Measurements from ENCODE around the gene AHDC1.

AHDC1 gene

DNA sequence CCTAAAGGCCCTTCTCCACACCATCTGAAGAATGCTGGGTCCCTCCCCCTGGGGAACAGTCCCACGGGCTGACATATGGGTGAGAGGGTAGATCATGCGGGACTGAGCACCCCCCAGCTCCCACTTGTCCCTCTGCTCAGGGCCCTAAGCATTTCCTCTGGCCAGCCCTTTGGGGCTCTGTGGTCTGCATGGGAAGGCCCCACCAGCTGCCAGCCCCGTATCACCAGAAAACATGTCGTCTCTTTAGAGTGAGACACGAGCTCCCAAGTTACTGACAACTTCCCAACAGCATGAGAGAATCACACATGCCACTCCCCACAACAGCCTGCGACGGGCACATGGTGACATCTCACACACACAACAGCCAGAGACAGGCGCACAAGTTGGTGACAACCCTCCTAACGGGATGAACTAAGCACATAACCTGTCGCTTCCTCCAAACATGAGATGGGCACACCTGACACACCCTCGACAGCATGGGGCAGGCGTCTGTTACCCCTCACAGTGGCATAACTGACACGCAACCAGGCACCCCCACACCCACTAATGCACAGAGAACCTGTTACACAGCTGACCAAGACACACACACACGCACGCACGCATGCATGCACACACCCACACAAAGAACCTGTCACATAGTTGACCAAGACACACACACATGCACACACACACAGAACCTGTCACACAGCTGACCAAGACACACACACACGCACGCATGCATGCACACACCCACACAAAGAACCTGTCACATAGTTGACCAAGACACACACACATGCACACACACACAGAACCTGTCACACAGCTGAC, 41.2 kb downstream of the AHDC1 start:
- no peak overlapping the region for H3K4me2 ChIP-seq (ENCODE audit: insufficient read depth, low read length)
- H3K79me2 ChIP-seq (ENCODE audit: insufficient read depth, low read length): peaks cover 86% of the 10 kb centered on the region
- no peaks in the 10 kb centered on the region for H3K4me1 ChIP-seq (ENCODE audit: insufficient read depth, low read length)
- H3K27ac ChIP-seq (ENCODE audit: low read length): no peak overlapping the region
- peaks cover 88% of the 10 kb centered on the region for H4K20me1 ChIP-seq (ENCODE audit: insufficient read depth, low read length)
- no peak for ATAC-seq (ENCODE audit: insufficient read depth, low read depth)
- DNase-seq: no peak
- H3K9me3 ChIP-seq (ENCODE audit: insufficient read depth, low read length, severe bottlenecking): no peaks in the 10 kb centered on the region
- peaks cover 41% of the 10 kb centered on the region for H3K36me3 ChIP-seq (ENCODE audit: insufficient read depth, low read length)
- H2AFZ ChIP-seq (ENCODE audit: low read depth, low read length): no peak overlapping the region
- TF ChIP-seq, protein P1, sequence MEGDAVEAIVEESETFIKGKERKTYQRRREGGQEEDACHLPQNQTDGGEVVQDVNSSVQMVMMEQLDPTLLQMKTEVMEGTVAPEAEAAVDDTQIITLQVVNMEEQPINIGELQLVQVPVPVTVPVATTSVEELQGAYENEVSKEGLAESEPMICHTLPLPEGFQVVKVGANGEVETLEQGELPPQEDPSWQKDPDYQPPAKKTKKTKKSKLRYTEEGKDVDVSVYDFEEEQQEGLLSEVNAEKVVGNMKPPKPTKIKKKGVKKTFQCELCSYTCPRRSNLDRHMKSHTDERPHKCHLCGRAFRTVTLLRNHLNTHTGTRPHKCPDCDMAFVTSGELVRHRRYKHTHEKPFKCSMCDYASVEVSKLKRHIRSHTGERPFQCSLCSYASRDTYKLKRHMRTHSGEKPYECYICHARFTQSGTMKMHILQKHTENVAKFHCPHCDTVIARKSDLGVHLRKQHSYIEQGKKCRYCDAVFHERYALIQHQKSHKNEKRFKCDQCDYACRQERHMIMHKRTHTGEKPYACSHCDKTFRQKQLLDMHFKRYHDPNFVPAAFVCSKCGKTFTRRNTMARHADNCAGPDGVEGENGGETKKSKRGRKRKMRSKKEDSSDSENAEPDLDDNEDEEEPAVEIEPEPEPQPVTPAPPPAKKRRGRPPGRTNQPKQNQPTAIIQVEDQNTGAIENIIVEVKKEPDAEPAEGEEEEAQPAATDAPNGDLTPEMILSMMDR (IDR thresholded peaks at IDR 0.05; ENCODE audit: borderline replicate concordance, extremely low read depth, low read length, poor library complexity, severe bottlenecking): no peak
- no peak for TF ChIP-seq EZH2 (IDR thresholded peaks at IDR 0.05; ENCODE audit: borderline replicate concordance, low read depth, low read length, severe bottlenecking)
- no peaks in the 10 kb centered on the region for H3K27me3 ChIP-seq (ENCODE audit: insufficient read depth, low read length, poor library complexity)
- no peak overlapping the region for H3K9ac ChIP-seq (ENCODE audit: low read depth, low read length)
- no peak overlapping the region for H3K4me3 ChIP-seq (ENCODE audit: low read depth in 1 of 2, low read length in 2 of 2)

DNA sequence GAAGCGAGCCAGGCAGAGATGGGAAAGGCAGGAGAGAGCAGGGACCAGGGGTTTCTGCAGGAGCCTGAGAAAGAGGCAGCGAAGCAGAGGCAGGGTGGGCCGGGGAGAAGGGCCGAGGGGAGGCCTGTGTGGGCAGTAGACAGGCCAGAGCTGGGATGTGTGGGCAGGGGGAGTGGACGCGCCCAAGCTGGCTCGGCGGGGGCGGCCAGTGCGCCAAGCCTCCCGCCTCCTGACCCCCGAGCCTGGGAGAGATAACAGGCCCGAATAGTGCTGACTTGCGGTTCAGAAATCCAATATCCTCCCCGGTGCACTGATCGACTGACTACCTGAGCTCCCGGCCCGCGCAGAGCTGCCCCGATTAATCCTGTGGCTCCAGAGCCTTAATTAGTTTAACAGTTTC, 41.9 kb downstream of the AHDC1 start:
- no peak overlapping the region for H3K4me3 ChIP-seq (ENCODE audit: low read depth in 1 of 2, low read length in 2 of 2)
- H3K27me3 ChIP-seq (ENCODE audit: insufficient read depth, low read length, poor library complexity): no peaks in the 10 kb centered on the region
- no peak for ATAC-seq (ENCODE audit: insufficient read depth, low read depth)
- H3K4me1 ChIP-seq (ENCODE audit: insufficient read depth, low read length): no peaks in the 10 kb centered on the region
- no peak overlapping the region for H3K27ac ChIP-seq (ENCODE audit: low read length)
- no peak overlapping the region for H3K9ac ChIP-seq (ENCODE audit: low read depth, low read length)
- peaks cover 79% of the 10 kb centered on the region for H3K79me2 ChIP-seq (ENCODE audit: insufficient read depth, low read length)
- H3K9me3 ChIP-seq (ENCODE audit: insufficient read depth, low read length, severe bottlenecking): no peaks in the 10 kb centered on the region
- no peak overlapping the region for H2AFZ ChIP-seq (ENCODE audit: low read depth, low read length)
- no peak for DNase-seq
- peaks cover 86% of the 10 kb centered on the region for H4K20me1 ChIP-seq (ENCODE audit: insufficient read depth, low read length)
- H3K4me2 ChIP-seq (ENCODE audit: insufficient read depth, low read length): no peak overlapping the region
- peaks cover 41% of the 10 kb centered on the region for H3K36me3 ChIP-seq (ENCODE audit: insufficient read depth, low read length)
- TF ChIP-seq EZH2 (IDR thresholded peaks at IDR 0.05; ENCODE audit: borderline replicate concordance, low read depth, low read length, severe bottlenecking): no peak
- TF ChIP-seq, protein P1 (IDR thresholded peaks at IDR 0.05; ENCODE audit: borderline replicate concordance, extremely low read depth, low read length, poor library complexity, severe bottlenecking): no peak

DNA sequence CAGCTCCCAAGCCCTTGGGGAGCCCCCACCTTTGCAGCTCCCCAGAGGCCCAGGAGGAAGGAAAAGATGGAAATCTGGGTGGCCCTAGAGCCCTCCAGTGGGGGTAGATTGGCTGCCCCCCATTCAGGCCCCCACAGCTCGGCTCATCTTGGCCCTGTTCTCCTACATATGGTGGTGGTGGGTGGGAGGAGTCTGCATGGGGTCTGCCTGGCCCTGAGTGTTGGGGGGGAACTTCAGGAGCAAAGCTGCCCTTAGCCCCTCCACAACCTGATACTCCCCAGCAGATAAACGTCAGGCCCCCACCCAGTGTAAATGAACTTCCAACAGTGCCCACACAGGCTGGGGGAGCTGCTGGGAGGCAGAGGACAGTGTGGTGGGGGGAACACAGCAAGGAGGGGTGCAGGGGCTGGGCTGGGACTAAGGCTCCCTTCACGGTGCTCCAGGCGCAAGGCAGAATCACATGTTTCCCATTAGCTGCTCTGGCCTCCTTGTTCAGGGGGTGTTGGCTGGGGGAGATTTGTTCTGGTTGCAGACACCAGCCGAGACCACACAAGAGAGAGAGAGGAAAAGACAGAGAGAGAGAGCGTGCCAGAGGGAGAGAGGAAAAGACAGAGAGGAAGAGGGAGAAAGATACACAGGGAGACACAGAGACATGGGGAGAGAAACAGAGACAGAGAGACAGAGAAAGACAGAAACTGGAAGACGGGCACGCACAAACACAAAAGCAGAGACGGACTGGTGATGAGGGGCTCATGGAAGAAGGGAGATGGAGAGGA, 42.6 kb downstream of the AHDC1 start:
- H3K9me3 ChIP-seq (ENCODE audit: insufficient read depth, low read length, severe bottlenecking): no peaks in the 10 kb centered on the region
- H3K4me1 ChIP-seq (ENCODE audit: insufficient read depth, low read length): peaks cover 4% of the 10 kb centered on the region
- no peak overlapping the region for H3K4me3 ChIP-seq (ENCODE audit: low read depth in 1 of 2, low read length in 2 of 2)
- no peak overlapping the region for H2AFZ ChIP-seq (ENCODE audit: low read depth, low read length)
- DNase-seq (no peak), ATAC-seq (ENCODE audit: insufficient read depth, low read depth) (no peak)
- H3K79me2 ChIP-seq (ENCODE audit: insufficient read depth, low read length): peaks cover 76% of the 10 kb centered on the region
- H3K27ac ChIP-seq (ENCODE audit: low read length): no peak overlapping the region; the same call in 1 of the 2 replicates
- H4K20me1 ChIP-seq (ENCODE audit: insufficient read depth, low read length): peaks cover 85% of the 10 kb centered on the region
- no peak overlapping the region for H3K4me2 ChIP-seq (ENCODE audit: insufficient read depth, low read length)
- TF ChIP-seq, protein P1 (IDR thresholded peaks at IDR 0.05; ENCODE audit: borderline replicate concordance, extremely low read depth, low read length, poor library complexity, severe bottlenecking): no peak
- TF ChIP-seq EZH2 (IDR thresholded peaks at IDR 0.05; ENCODE audit: borderline replicate concordance, low read depth, low read length, severe bottlenecking): no peak
- H3K27me3 ChIP-seq (ENCODE audit: insufficient read depth, low read length, poor library complexity): no peaks in the 10 kb centered on the region
- H3K9ac ChIP-seq (ENCODE audit: low read depth, low read length): no peak overlapping the region
- peaks cover 41% of the 10 kb centered on the region for H3K36me3 ChIP-seq (ENCODE audit: insufficient read depth, low read length)
